Measurements from ENCODE around the gene USP36. TPM values are rescaled to one million over a fixed set of nuclear protein-coding genes. Genes with fewer than 3 reads are reported as not detected.
"Not testable (repeated sequence)": the region's sequence is repeated elsewhere in the genome, so short reads cannot be mapped to it uniquely, and the experiment has no call there.

Gene USP36
- total RNA-seq, 1 donor from 2014 or later, result 19.5 TPM

GRCh38 chr17:78875363-78876093 lies 34.9 kb upstream of the USP36 start:
- intact Hi-C loops (cut with DNase I), result no loop called here
- no peak for DNase-seq (ENCODE audit: low spot score)

- intact Hi-C loops (cut with DNase I), result no loop called here
- DNase-seq (ENCODE audit: low spot score), result no peak
Observed at GRCh38 chr17:78873519-78874340, 33.1 kb upstream of the USP36 start.

- no peak for DNase-seq (ENCODE audit: low spot score)
- intact Hi-C loops (cut with DNase I), result no loop called here
Observed at GRCh38 chr17:78872486-78872885, 31.9 kb upstream of the USP36 start.

GRCh38 chr17:78870621-78871020 lies 30.0 kb upstream of the USP36 start:
- no peak for DNase-seq (ENCODE audit: low spot score)
- intact Hi-C loops (cut with DNase I), result no loop called here

- intact Hi-C loops (cut with DNase I), result no loop called here
- DNase-seq (ENCODE audit: low spot score), result no peak
Observed at GRCh38 chr17:78868391-78868790, 27.8 kb upstream of the USP36 start.

- intact Hi-C loops (cut with DNase I); DNase-seq (ENCODE audit: low spot score): not testable (repeated sequence)
Observed at GRCh38 chr17:78867046-78867445, 26.4 kb upstream of the USP36 start.

GRCh38 chr17:78865682-78866390 lies 25.2 kb upstream of the USP36 start:
- DNase-seq (ENCODE audit: low spot score), result peak; percentile 93

GRCh38 chr17:78864117-78864516 lies 23.5 kb upstream of the USP36 start:
- intact Hi-C loops (cut with DNase I), result no loop called here
- no peak for DNase-seq (ENCODE audit: low spot score)

More at GRCh38 chr17:78865682-78866390, 25.2 kb upstream of the USP36 start:
- intact Hi-C loops (cut with DNase I), result loop anchor here (1.0 kb wide), 1 partner anchor 105 kb away; no protein-coding TSS in a partner anchor

GRCh38 chr17:78862073-78863023 lies 21.7 kb upstream of the USP36 start:
- DNase-seq (ENCODE audit: low spot score), result peak; percentile 79
- intact Hi-C loops (cut with DNase I), result no loop called here

GRCh38 chr17:78861229-78861628 lies 20.6 kb upstream of the USP36 start:
- DNase-seq (ENCODE audit: low spot score), result no peak
- intact Hi-C loops (cut with DNase I), result no loop called here

- no peak for DNase-seq (ENCODE audit: low spot score)
Observed at GRCh38 chr17:78859051-78859450, 18.4 kb upstream of the USP36 start.

GRCh38 chr17:78857266-78857665 lies 16.7 kb upstream of the USP36 start:
- intact Hi-C loops (cut with DNase I), result no loop called here
- DNase-seq (ENCODE audit: low spot score), result no peak

More at GRCh38 chr17:78859051-78859450, 18.4 kb upstream of the USP36 start:
- intact Hi-C loops (cut with DNase I), result no loop called here

GRCh38 chr17:78855561-78856165 lies 15.0 kb upstream of the USP36 start:
- intact Hi-C loops (cut with DNase I), result no loop called here

GRCh38 chr17:78854508-78854907 lies 13.9 kb upstream of the USP36 start:
- DNase-seq (ENCODE audit: low spot score), result no peak
- intact Hi-C loops (cut with DNase I), result no loop called here

More at GRCh38 chr17:78855561-78856165, 15.0 kb upstream of the USP36 start:
- no peak for DNase-seq (ENCODE audit: low spot score)

GRCh38 chr17:78853926-78854394 lies 13.3 kb upstream of the USP36 start:
- intact Hi-C loops (cut with DNase I), result no loop called here
- no peak for DNase-seq (ENCODE audit: low spot score)

- no peak for DNase-seq (ENCODE audit: low spot score)
- intact Hi-C loops (cut with DNase I), result no loop called here
Observed at GRCh38 chr17:78852709-78853121, 12.1 kb upstream of the USP36 start.

GRCh38 chr17:78849026-78849425 lies 8.4 kb upstream of the USP36 start:
- intact Hi-C loops (cut with DNase I), result no loop called here
- no peak for DNase-seq (ENCODE audit: low spot score)

GRCh38 chr17:78847052-78847451 lies 6.4 kb upstream of the USP36 start:
- no peak for DNase-seq (ENCODE audit: low spot score)
- intact Hi-C loops (cut with DNase I), result no loop called here

Measured in cardiac septum (tissue), 1 donor.